WTC11 (cell line): ENCODE results near the gene MAPRE2. TPM values are rescaled to one million over a fixed set of nuclear protein-coding genes. Genes with fewer than 3 reads are reported as not detected.

Experiments used
- ATAC-seq: fragments of 200-7000 bp; cut with Tn5 transposase; 2 replicates; pipeline ENCODE4 v1.10.0; 2021; ENCODE audit warnings: mild to moderate bottlenecking, moderate library complexity
- CTCF ChIA-PET: fragments of 300-600 bp; sonication (Branson Sonifier 250); formaldehyde crosslinking; loops from one replicate; lab custom pipeline; 2021; ENCODE audit warnings: antibody characterized with exemption; lab: Charles Lee
- POLR2A ChIA-PET: fragments of 350-600 bp; sonication (Branson Sonifier 250); formaldehyde crosslinking; loops from one replicate; lab custom pipeline; 2021; ENCODE audit warnings: antibody characterized with exemption; lab: Charles Lee
- DNase-seq: peaks from one replicate; pipeline ENCODE4 v3.0.0; 2021; ENCODE audit warnings: low spot score
- H3K27ac Mint-ChIP-seq: 2 replicates; pipeline ENCODE4 v1.8.0; 2021; ENCODE audit warnings: mixed read lengths
- H3K27me3 Mint-ChIP-seq: 2 replicates; pipeline ENCODE4 v1.8.0; 2021; ENCODE audit warnings: low read depth, mild to moderate bottlenecking, moderate library complexity, mixed read lengths
- H3K36me3 Mint-ChIP-seq: 2 replicates; pipeline ENCODE4 v1.8.0; 2021; ENCODE audit warnings: mixed read lengths
- H3K4me1 Mint-ChIP-seq: 2 replicates; pipeline ENCODE4 v1.8.0; 2022; ENCODE audit warnings: mixed read lengths
- H3K4me3 Mint-ChIP-seq: 2 replicates; pipeline ENCODE4 v1.8.0; 2021; ENCODE audit warnings: mild to moderate bottlenecking, moderate library complexity, mixed read lengths
- H3K9me3 Mint-ChIP-seq: 2 replicates; pipeline ENCODE4 v1.8.0; 2021; ENCODE audit warnings: mixed read lengths
- AR ChIP-seq: fragments of 250-450 bp; sonication (Bioruptor Pico); IDR thresholded peaks from 2 replicates; pipeline ENCODE4 v1.9.0; 2021; ENCODE audit warnings: mild to moderate bottlenecking
- ATF2 ChIP-seq: sonication (generic); formaldehyde crosslinking; IDR thresholded peaks from 2 replicates; pipeline ENCODE4 v1.8.1; 2022; ENCODE audit warnings: low read depth, missing genetic modification reagents, borderline replicate concordance
- ATF3 ChIP-seq: sonication (generic); formaldehyde crosslinking; conservative IDR thresholded peaks from 2 replicates; pipeline ENCODE4 v1.8.1; 2022; ENCODE audit warnings: mild to moderate bottlenecking, missing genetic modification reagents
- CBFB ChIP-seq: sonication (generic); formaldehyde crosslinking; IDR thresholded peaks from 2 replicates; pipeline ENCODE4 v1.8.1; 2022; ENCODE audit warnings: mild to moderate bottlenecking, low read depth, missing genetic modification reagents
- ERG ChIP-seq: fragments of 250-450 bp; sonication (Bioruptor Pico); IDR thresholded peaks from 2 replicates; pipeline ENCODE4 v1.8.0; 2021; ENCODE audit warnings: mild to moderate bottlenecking
- ETV6 ChIP-seq: sonication (generic); formaldehyde crosslinking; IDR thresholded peaks from 2 replicates; pipeline ENCODE4 v1.8.1; 2022; ENCODE audit warnings: mild to moderate bottlenecking, missing genetic modification reagents
- GABPB1 ChIP-seq: sonication (generic); formaldehyde crosslinking; IDR thresholded peaks from 2 replicates; pipeline ENCODE4 v1.8.1; 2023; ENCODE audit warnings: mild to moderate bottlenecking, missing genetic modification reagents
- IRF1 ChIP-seq: sonication (generic); formaldehyde crosslinking; IDR thresholded peaks from 2 replicates; pipeline ENCODE4 v1.8.0; 2023; ENCODE audit warnings: missing genetic modification reagents
- JAZF1 ChIP-seq: fragments of 250-450 bp; sonication (Bioruptor Pico); IDR thresholded peaks from 2 replicates; pipeline ENCODE4 v1.9.0; 2021; ENCODE audit warnings: moderate library complexity, mild to moderate bottlenecking, inconsistent platforms
- JUN ChIP-seq: sonication (generic); formaldehyde crosslinking; IDR thresholded peaks from 2 replicates; pipeline ENCODE4 v1.8.0; 2023; ENCODE audit warnings: mild to moderate bottlenecking, missing genetic modification reagents
- KAT7 ChIP-seq: sonication (generic); formaldehyde crosslinking; IDR thresholded peaks from 2 replicates; pipeline ENCODE4 v1.8.1; 2023; ENCODE audit warnings: missing genetic modification reagents, mild to moderate bottlenecking, borderline replicate concordance
- MLX ChIP-seq: sonication (generic); formaldehyde crosslinking; IDR thresholded peaks from 2 replicates; pipeline ENCODE4 v1.8.1; 2023; ENCODE audit warnings: mild to moderate bottlenecking, missing genetic modification reagents, moderate library complexity
- NFYB ChIP-seq: sonication (generic); formaldehyde crosslinking; conservative IDR thresholded peaks from 2 replicates; pipeline ENCODE4 v1.8.0; 2022; ENCODE audit warnings: low read depth, missing genetic modification reagents
- NR1H2 ChIP-seq: sonication (generic); formaldehyde crosslinking; IDR thresholded peaks from 2 replicates; pipeline ENCODE4 v1.9.0; 2021; ENCODE audit warnings: mild to moderate bottlenecking, moderate library complexity, missing genetic modification reagents
- PREB ChIP-seq: sonication (generic); formaldehyde crosslinking; IDR thresholded peaks from 2 replicates; pipeline ENCODE4 v1.8.1; 2022; ENCODE audit warnings: mild to moderate bottlenecking, missing genetic modification reagents, moderate library complexity, borderline replicate concordance
- TP53 ChIP-seq: sonication (generic); formaldehyde crosslinking; IDR thresholded peaks from 2 replicates; pipeline ENCODE4 v1.8.1; 2023; ENCODE audit warnings: mild to moderate bottlenecking, missing genetic modification reagents
- USF1 ChIP-seq: sonication (generic); formaldehyde crosslinking; IDR thresholded peaks from 2 replicates; pipeline ENCODE4 v1.8.0; 2022; ENCODE audit warnings: mild to moderate bottlenecking, missing genetic modification reagents
- ZBTB21 ChIP-seq: sonication (generic); formaldehyde crosslinking; IDR thresholded peaks from 2 replicates; pipeline ENCODE4 v1.8.1; 2023; ENCODE audit warnings: mild to moderate bottlenecking, missing genetic modification reagents, borderline replicate concordance
- ZMAT4 ChIP-seq: fragments of 250-450 bp; sonication (Bioruptor Pico); IDR thresholded peaks from 2 replicates; pipeline ENCODE4 v1.9.0; 2021; ENCODE audit warnings: mild to moderate bottlenecking
- ZNF219 ChIP-seq: sonication (generic); formaldehyde crosslinking; IDR thresholded peaks from 2 replicates; pipeline ENCODE4 v1.8.0; 2023; ENCODE audit warnings: missing genetic modification reagents, mild to moderate bottlenecking, borderline replicate concordance
- ZNF416 ChIP-seq: fragments of 250-450 bp; sonication (Bioruptor Pico); IDR thresholded peaks from 2 replicates; pipeline ENCODE4 v1.9.0; 2021; ENCODE audit warnings: mild to moderate bottlenecking, inconsistent platforms
- ZSCAN18 ChIP-seq: fragments of 250-450 bp; sonication (Bioruptor Pico); IDR thresholded peaks from 2 replicates; pipeline ENCODE4 v2.1.2; 2022; ENCODE audit warnings: mild to moderate bottlenecking, moderate library complexity
- total RNA-seq: library from RNA; stranded (reverse); gene quantifications from 3 replicates; pipeline ENCODE4 v1.2.3, GENCODE V29; 2021

Gene MAPRE2
- total RNA-seq, 1 experiment from 2014 or later, result 20.4 TPM

GRCh38 chr18:35076135-35076924 lies 35.1 kb downstream of the MAPRE2 start:
- TF ChIP-seq ETV6 (CRISPR knock-in tag) (no peak), NR1H2 (CRISPR knock-in tag) (no peak), ZSCAN18 (CRISPR knock-in tag) (no peak), KAT7 (CRISPR knock-in tag) (no peak), MLX (CRISPR knock-in tag) (no peak), USF1 (CRISPR knock-in tag) (no peak), IRF1 (CRISPR knock-in tag) (no peak), ZMAT4 (CRISPR knock-in tag) (no peak), AR (no peak), ERG (no peak), ZNF219 (CRISPR knock-in tag) (no peak), NFYB (CRISPR knock-in tag) (no peak)
- TF ChIP-seq, all 79 proteins: peak for 0

GRCh38 chr18:35077937-35078336 lies 36.7 kb downstream of the MAPRE2 start:
- POLR2A ChIA-PET, result interaction anchor here (0.5 kb wide), 1 partner anchor 128 kb away, joined by 4 read pairs; no protein-coding TSS in a partner anchor
- no peaks in the 10 kb centered on the region for H3K36me3 Mint-ChIP-seq
- CTCF ChIA-PET, result no interaction called here
- H3K9me3 Mint-ChIP-seq, result no peaks in the 10 kb centered on the region
- no peak overlapping the region for H3K27ac Mint-ChIP-seq
- H3K4me1 Mint-ChIP-seq, result peaks cover 17% of the 10 kb centered on the region
- no peaks in the 10 kb centered on the region for H3K27me3 Mint-ChIP-seq
- DNase-seq, result no peak
- ATAC-seq, result no peak
- H3K4me3 Mint-ChIP-seq, result no peak overlapping the region
- no peak for TF ChIP-seq MLX (CRISPR knock-in tag)
- no peak for TF ChIP-seq ZBTB21 (CRISPR knock-in tag)
- no peak for TF ChIP-seq JUN
- no peak for TF ChIP-seq TP53
- no peak for TF ChIP-seq ATF2 (CRISPR knock-in tag)
- no peak for TF ChIP-seq GABPB1 (CRISPR knock-in tag)
- TF ChIP-seq ATF3 (CRISPR knock-in tag), result no peak
- no peak for TF ChIP-seq CBFB
- no peak for TF ChIP-seq ZNF416
- TF ChIP-seq JAZF1 (CRISPR knock-in tag), result no peak
- TF ChIP-seq PREB (CRISPR knock-in tag), result no peak

More at GRCh38 chr18:35076135-35076924, 35.1 kb downstream of the MAPRE2 start:
- ChIA-PET POLR2A (no interaction called here), CTCF (no interaction called here)
- no peak overlapping the region for H3K4me3 Mint-ChIP-seq
- no peaks in the 10 kb centered on the region for H3K36me3 Mint-ChIP-seq
- H3K4me1 Mint-ChIP-seq, result peaks cover 17% of the 10 kb centered on the region
- DNase-seq (no peak), ATAC-seq (no peak)
- no peak overlapping the region for H3K27ac Mint-ChIP-seq
- H3K27me3 Mint-ChIP-seq, result no peaks in the 10 kb centered on the region
- H3K9me3 Mint-ChIP-seq, result no peaks in the 10 kb centered on the region
